ENCODE results near the gene MTG1.

GRCh38 chr10:133344236-133344635 lies 49.7 kb upstream of the MTG1 start:
- TF ChIP-seq CTCF (IDR thresholded peaks at IDR 0.05; ENCODE audit: low read depth, low read length) (no peak), EZH2phosphoT487 (IDR thresholded peaks at IDR 0.05; ENCODE audit: low read depth) (no peak)
